NCI-H1417 (cell line): ENCODE data around the gene LIM2.

ENCODE experiments used
- DNase-seq, 3 experiments: peaks; one replicate each; lab custom pipeline; 2025; lab: John Stamatoyannopoulos, UW

The LIM2 gene

DNA sequence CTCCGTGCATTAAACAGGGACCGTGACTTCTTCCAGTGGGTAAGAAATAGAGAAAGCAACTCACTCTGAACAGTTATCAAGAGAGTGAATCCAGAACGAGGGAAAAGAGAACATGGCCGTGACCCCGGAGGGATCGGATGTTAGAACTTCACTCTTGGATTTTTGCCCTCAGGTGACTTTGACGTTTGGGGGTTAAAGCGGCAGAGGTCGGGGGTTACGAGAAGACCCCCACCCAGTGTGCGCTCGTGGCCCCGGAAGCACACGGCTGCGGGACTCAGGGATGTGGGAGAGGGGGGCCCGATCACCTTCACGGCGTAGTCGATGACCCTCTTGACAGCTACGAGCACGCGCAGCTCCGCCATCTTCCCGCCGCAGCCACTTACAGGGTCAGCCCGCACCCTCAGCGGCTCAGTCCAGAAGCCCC lies 21.8 kb downstream of the LIM2 start, which contains the start of gene ETFB:
TSS of gene ETFB (minus strand) at position 424 of the 424 bp plus-strand sequence. CDS start at position 362, 62 bp downstream.
- DNase-seq, result no peak

DNA sequence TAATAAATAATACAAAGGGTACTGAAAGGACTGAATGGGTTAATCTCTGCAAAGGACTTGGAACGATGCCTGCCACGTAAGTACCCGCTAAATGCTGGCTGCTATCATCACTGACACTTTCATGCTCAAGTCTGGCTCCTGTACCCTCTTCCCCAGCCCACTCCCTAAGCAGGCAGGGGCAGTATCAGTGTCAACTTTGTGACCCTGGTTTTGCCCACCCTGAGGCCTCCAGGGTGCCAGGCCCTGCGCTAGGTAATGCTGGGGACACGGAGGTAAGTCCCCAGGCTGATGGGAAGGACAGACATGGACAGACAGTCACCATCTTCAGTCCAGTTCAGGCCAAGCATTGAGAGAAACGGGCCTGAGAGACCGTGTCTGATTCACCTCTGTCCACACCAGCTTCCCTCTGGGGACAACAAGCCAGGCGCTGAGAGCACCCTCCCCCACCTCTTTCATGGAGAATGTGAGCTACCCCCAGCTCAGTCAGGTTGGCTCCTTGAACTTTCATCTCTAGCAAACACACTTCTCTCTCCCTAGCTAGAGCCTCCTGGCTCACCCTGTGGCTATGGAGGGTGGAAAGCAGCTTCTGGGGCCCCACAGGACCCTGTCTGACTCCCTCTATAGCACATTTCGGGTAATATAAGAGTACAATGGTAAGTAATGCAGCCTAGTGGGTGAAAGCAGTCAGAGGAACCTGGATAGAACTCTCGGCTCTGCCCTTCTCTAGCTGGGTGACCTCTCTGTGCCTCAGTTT lies 22.4 kb downstream of the LIM2 start:
- no peak for DNase-seq

DNA sequence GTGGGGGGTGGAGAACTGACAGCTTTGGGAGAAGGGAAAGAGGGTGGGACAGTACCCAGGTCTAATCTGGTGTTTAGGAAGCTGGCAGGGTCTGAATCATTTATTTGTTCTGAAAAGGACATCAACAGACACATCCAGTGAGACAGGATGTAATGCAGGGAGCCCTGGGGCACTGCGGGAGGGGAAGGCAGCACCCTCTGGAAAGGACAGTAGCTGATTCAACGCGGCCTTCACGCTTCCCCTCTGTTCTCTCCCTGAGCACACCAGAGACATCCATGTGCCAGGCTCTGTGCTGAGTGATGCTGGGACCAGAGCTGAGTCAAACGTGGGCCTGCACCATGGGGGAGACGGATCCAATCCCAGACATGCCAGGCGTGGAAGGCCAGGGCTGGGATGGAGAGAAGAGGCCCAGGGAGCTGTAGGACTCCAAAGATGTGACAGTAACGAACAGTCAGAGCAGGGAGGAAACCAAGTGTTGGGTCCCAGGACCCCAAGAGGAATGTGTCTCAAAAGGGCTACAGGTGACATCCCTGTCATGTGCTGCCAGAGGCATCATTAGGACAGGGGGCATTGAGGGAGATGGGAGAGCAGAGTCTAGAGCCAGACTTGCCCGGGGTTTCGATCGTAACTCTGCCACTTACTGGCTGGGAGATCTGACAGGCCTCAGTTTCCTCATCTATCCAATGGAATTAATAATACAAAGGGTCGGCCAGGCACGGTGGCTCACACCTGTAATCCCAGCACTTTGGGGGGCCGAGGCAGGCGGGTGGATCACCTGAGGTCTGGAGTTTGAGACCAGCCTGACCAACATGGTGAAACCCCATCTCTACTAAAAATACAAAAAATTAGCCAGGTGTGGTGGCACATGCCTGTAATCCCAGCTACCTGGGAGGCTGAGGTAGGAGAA lies 23.3 kb downstream of the LIM2 start:
- no peak for DNase-seq

DNA sequence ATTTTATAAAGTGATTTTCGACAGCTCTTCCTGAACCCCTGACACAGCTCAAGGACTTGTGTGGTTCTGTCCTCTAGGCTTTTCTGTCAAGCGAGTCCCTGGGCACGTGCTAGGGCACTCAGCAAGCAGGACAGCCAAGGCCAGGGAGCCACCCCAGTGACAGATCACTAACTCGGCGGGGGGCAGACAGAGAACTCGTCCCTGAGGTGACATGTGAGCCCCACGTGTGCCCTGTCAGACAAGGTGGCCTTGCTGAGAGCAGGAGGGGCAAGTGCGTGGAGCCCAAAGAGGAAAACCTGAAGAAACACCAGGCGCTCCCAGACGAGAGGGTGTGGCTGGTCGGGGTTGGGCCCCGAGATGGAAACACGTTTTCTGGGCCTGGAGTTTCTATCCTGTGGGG lies 26.5 kb downstream of the LIM2 start:
- DNase-seq, result no peak

DNA sequence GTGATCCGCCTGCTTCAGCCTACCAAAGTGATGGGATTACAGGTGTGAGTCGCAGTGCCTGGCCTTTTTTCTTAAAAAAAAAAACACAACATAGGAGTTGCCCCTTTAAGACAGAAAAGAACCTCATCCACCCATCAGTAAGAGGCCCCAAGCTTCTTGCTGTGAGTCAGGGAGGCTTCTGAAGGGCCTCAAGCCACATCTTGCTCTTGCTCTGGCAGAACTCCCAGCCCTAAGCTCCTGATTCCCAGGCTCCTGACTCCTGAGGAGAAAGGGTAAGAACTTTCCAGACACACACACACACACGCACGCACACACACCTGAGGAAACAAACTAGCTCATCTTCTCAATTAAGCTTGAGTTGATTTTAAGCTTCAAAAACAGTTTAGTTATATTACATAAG lies 28.5 kb downstream of the LIM2 start:
- DNase-seq, result no peak

DNA sequence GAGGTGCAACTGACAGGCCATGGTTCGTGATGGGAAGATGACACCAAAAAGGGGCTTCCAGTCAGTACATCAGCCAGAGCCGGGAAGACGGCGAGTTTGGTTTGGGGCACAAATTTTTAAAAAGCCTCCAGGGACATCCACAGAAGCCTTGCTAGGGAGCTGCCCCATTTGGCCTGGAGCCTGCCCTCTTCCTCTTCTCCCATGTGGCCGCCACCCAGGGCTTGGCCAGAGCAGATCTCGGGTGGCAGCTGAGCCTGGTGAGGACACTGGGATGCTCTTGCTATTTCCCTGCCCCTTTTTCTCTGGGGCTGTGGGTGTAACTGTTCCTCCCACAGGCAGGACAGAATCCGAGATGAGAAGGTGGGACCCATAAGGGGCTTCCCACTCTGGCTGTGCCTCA lies 29.8 kb downstream of the LIM2 start:
- no peak for DNase-seq

DNA sequence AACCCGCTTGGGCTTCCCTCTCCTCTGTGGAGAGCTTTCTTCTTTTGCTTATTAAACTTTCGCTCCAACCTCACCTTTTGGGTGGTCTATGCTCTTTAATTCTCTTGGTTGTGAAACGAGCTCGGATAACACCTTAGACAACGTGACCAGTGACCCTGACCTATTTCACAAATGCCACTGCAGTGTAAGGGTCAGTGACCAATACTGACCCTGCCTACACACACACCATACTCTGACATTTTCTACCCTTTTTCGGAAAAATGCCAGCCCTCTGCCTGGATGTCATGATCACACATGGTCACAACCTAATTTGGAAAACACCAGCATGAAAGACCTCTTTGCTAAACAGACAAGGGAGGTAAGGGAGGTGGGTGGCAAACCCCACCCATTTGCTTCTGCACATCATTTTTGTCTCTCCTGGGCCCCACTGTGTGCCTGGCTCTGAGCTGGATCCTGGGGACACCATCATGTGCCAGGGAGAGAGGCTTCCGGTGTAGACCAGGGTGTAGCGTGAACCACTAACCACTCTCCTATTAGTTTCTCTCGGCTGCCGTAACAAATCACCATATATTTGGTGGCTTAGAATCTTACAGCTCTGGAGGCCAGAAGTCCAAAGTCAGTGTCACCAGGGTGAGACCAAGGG lies 31.5 kb downstream of the LIM2 start:
- no peak for DNase-seq

DNA sequence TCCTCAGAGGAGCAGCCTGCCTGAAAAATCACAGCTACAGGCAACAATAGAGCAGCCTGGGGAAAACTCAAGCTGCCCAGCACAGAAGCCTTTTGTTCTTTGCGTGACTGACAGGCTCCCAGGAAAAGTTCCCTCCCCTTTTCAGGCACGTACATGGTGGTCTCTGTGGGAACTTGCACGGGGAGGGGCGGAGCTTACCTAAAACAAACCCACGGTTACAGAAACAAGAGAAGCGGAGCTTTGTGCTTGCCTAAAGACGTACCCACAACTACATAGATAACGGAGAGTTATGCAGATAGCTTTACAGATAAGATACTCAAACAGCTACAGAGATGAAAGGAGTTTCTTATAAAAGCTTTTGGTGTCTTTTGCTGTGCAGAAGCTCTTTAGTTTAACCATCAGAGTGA lies 33.0 kb downstream of the LIM2 start:
- no peak for DNase-seq

DNA sequence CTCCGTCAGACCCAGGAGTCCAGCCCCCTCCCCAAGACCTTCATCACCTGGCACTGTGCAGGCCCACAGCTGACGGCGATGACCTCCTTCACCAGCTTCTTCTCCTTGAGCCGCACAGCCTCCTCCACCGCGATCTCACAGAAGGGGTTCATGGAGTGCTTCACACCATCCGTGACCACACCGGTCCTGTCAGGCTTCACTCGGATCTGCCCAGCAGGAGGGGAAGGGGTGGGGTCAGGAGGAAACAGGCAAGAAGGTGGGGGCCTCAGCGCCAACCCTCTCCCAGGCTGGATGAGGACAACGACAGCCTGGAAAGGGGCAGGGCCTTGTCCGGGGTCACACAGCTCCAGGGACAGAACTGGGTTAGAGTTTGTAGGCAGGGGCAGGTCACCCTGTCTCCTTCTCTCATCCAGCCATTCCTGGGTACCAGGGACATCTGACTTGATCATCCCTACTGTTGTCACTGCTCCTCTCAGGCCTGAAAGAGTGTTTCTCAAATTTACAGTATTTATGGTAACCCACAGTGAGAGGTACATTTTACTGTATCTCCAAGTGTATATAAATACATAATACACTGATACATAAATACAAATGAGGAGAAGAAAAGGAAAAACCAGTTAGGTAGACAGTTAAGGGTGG lies 33.6 kb downstream of the LIM2 start:
- no peak for DNase-seq

DNA sequence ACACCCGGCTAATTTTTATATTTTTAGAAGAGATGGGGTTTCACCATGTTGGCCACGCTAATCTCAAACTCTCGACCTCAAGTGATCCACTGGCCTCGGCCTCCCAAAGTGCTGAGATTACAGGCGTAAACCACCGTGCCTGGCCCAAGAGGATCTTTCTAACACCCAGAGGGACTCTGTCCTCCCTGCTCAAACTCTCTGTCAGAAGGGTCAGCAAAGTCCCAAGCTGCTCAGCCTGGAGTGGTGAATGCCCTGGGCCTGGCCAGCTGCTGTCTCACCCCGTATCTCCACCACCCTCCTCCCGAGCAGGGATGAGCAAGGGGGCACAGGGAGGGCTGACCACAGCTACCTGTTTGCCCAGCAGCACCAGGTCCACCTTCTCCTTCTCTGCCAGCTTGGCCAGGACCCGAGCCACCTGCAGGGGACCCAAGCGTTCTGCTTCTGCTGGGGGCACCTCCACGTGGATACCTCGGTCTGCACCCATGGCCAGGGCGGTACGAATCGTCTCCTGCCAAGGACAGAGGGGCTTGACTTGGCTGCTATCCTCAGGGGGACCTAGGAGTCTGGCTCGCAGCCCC lies 34.9 kb downstream of the LIM2 start:
- DNase-seq, result no peak

DNA sequence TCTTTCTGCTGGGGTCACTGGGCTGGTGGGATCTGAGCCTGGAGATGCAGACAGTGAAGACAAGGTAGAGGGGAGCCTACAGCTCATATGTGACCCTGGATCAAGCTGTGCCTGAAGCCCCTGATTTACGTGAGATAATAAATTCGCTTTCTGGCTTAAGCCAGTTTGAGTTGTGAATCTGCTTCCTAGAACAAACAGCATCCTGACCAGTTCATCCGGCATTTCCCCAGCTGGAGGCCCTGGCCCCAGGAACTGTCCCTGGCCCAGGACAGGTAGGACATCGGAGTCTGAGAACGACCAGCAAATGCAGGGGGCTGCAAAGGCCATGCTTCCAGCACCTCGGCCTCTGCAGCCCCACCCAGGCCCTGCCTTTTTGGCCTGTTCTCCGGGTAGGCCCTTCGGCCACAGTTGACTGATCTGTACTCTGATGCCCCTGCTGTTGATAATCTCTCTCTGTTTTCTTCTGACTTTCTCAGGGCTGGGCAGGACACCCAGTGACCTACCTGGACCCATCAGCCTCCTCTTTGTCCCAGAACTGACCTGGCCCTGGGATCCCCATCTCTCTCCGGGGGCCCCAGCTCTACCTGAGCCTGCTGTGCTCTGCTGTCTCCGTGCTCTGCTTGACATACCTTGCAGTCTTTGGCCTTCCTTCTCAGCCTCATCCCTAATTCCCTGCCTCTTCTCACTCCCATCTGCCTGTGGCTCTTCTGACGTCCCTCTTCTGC lies 36.3 kb downstream of the LIM2 start:
- no peak for DNase-seq

DNA sequence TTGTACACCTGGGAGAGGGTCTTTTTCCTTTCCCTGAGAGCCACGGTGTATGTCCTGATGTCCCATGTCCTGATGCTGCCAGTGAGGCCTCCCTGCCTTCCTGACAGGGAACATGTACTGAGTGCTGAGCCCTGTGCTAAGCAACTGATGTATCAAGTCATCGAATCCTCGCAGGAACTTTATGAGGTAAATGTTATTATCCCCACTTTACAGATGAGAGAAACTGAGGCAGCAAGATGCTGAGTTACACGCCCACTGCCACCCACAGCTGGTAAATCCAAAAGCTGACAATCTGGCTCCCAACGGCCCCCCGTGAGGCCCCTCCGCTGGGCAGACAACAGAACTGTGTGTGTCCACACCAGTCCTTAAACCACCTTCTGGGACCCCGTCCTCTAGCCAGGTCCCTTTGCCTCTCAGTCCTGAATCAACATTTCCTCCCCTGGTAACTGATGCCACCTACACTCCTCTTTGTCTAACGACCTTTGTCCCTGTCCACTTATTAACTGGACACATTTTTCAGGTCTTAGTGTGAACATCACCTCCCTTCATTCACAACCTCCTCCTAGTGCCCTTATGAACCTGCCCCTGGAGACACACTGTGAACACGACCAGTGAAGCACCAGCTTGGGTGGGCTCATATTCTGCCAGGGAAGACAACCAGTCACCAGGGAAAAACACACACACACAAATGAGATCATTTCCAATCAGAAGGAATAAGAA lies 40.4 kb downstream of the LIM2 start:
- DNase-seq, result no peak

DNA sequence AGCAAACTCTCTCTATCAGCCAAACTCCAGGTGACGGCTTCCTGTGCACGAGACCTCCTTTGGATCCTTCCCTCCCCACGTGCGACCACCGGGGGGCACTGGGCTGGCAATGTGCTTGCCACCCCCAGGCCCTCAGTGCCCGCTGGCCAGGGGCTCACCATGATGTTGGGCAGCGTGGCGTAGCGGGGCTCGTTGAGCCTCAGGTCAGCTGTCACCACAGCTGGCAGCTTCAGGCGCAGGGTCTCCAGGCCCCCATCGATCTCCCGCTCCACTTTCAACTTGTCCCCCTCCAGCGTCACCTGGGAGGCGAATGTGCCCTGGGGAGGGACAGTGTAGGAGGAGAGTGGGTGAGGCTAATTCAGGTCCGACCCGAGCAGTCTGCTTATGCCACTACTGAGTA lies 41.0 kb downstream of the LIM2 start:
- no peak for DNase-seq

DNA sequence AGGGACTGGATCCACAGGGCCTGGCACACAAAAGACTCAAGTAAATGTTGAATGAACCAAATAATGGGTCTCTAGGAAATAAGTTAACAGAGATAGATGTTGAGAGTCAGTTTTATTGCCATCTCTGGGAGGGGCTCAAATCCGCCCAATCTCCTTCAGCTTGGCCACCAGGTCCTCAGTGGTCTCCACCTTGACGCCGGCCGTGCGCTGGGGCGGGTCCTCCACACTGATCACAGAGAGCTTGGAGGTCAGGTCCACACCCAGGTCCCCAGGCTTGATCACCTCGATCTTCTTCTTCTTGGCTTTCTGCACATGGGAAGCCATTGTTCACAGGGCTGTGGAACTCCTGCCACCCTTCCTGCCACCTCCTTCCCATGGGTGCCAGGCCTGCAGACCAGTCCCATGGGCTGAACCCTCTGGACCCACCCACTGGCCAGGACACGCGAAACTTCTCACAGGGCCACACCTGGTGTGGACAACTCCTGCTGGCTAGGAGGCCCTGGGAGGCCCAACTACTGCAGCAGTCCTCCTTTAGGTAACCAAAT lies 42.6 kb downstream of the LIM2 start:
- no peak for DNase-seq

DNA sequence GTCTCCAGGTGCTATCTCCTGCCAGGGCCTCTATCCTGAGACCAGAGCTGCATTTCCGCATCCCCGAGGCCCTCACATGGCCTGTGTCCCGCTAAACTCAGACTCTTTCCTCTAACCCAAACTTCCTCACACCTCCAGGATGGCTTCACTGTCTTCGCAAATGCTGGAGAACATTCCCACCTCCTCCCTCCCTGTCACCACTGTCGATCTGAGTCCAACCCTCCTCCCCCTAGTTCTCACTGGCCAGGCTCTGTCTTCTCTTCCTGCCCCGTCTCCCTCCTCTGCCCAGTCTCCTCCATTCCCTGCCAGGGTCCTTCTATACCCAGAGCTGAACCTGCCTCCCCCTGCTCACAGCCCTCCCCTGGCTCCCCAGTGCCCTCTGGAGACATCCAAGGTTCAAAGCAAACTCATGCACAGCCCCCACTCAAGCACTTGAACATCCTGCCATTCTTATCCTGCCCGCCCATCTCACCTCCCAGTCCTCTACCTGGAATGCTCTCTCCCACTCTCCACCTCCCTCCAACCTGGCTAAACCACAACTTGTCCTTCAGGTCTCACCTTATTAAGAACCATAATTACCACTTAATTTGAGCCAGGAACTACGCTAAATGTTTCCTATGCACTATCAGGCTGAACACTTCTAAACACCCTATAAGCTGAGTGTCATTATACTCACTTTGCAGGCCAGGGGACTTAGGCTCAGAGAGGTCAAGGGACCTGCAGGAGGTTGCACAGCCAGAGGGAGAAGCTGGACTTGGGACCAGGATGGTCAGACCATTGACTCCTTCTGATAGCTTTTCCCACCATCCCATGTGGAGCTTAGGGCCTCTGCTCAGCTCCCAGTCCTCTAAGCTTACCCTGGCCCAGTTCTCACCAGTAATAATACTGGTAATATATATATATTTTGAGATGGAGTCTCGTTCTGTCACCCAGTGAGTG lies 44.9 kb downstream of the LIM2 start:
- DNase-seq, result no peak

DNA sequence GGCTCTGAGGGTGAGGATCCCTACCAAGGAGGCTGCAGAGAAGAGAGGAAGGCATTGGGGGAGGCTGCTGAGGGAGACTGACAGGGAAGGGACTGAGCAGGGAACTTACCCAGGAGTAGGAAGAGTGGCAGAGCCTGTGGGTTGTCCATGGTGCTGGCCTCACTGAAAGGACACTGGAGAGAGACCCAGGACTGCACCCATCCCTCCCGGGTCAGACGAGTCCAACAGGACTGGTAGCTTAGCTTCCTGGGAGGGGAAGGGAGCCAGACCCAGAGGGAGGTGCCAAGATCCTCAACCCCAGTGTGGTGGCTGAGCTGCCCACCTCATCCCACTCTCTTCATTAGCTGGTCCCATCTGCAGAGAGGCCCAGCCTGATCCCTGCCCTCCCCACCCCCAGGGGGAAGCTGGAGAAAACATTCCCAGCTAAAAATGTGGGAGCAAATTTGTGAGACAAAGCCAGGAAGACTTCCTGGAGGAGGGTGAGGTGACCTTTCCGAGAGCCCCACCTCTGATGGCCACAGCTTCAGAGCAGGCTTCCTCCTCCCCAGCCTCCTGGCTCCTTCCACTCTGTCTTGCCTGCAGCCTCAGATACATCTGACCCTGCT lies 45.7 kb downstream of the LIM2 start, which contains the start of gene VSIG10L:
TSS of gene VSIG10L (minus strand) at position 164 of the 605 bp plus-strand sequence. CDS start at position 149, 15 bp downstream.
- no peak for DNase-seq

DNA sequence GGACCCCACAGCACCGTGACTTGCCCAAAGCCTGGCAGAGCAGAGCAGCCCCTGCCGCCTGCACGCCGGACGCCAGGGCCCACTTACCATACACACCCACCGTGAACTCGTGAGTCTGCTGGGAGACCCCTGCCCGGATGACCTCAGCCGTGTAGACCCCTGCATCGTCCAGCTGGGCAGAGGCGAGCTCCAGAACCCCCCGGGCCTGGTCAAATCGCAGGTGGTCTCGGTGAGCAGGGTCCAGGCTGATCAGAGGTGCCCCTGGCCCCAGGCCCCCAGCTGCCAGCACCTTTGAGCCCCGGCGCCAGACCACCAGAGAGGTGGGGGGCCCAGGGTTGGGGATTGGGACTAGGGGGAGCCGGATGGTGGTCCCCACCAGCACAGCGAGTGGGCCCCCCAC lies 46.7 kb downstream of the LIM2 start:
- no peak for DNase-seq
